DOHH2 (cell line): ENCODE data around the gene HDAC11.

Experiments
- EZH2phosphoT487 ChIP-seq: fragments of 200-600 bp; sonication (generic); IDR thresholded peaks from 2 replicates; pipeline ENCODE4 v1.6.1; 2017; ENCODE audit warnings: borderline replicate concordance, mild to moderate bottlenecking, antibody characterized with exemption, low read length, moderate library complexity, mixed read lengths
- TF ChIP-seq, protein P1 (sequence below): fragments of 200-600 bp; sonication (generic); IDR thresholded peaks from one replicate; pipeline ENCODE4 v1.5.1; 2014; ENCODE audit warnings: antibody characterized with exemption, mild to moderate bottlenecking, low read depth, low read length; ENCODE audit not compliant: poor library complexity, severe bottlenecking

DNA sequence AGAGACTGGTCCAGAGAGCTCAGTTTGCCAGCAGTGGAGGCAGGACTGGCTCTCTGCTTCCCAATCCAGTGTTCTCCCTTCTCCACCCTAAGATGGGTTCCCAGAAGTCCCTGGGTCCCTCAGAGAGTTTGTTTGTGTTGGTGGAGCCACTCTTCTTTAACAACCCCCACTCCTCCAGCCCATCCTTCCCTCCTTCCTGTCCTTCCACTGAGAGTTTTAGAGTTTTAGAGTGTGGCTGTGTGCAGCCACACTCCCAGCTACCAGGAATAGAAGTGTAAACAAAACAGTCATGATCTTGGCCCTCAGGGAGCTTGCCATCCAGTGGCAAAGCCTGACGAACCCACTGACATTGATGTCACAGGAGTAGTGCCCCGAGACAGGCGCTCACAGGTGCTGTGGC lies 56.3 kb downstream of the HDAC11 start:
- TF ChIP-seq, protein P1, sequence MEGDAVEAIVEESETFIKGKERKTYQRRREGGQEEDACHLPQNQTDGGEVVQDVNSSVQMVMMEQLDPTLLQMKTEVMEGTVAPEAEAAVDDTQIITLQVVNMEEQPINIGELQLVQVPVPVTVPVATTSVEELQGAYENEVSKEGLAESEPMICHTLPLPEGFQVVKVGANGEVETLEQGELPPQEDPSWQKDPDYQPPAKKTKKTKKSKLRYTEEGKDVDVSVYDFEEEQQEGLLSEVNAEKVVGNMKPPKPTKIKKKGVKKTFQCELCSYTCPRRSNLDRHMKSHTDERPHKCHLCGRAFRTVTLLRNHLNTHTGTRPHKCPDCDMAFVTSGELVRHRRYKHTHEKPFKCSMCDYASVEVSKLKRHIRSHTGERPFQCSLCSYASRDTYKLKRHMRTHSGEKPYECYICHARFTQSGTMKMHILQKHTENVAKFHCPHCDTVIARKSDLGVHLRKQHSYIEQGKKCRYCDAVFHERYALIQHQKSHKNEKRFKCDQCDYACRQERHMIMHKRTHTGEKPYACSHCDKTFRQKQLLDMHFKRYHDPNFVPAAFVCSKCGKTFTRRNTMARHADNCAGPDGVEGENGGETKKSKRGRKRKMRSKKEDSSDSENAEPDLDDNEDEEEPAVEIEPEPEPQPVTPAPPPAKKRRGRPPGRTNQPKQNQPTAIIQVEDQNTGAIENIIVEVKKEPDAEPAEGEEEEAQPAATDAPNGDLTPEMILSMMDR: no peak
- no peak for TF ChIP-seq EZH2phosphoT487
